Measurements from ENCODE around the gene GJB1.

GRCh38 chrX:71217298-71217697 lies 5.7 kb upstream of the GJB1 start:
- no peak for TF ChIP-seq POLR2A (IDR thresholded peaks at IDR 0.05; ENCODE audit: low read length)
- TF ChIP-seq GATA1 (IDR thresholded peaks at IDR 0.05; ENCODE audit: low read depth, low read length) = no peak
